DMS53 (cell line): ENCODE results near the gene PIEZO2.
A peak's percentile ranks its signal among the peaks of the same experiment; 100 is the strongest.

Experiments
- DNase-seq: peaks from one replicate; lab custom pipeline; 2025; lab: John Stamatoyannopoulos, UW

Gene PIEZO2

GRCh38 chr18:11064727-11065460 lies 84.5 kb downstream of the PIEZO2 start:
- no peak for DNase-seq

- no peak for DNase-seq
These were observed 85.3 kb downstream of the PIEZO2 start for GRCh38 chr18:11064106-11064505.

- no peak for DNase-seq
These were observed 93.6 kb downstream of the PIEZO2 start for GRCh38 chr18:11055721-11056120.

GRCh38 chr18:11054497-11054896 lies 94.9 kb downstream of the PIEZO2 start:
- DNase-seq: no peak

GRCh38 chr18:11053293-11053692 lies 96.1 kb downstream of the PIEZO2 start:
- DNase-seq: peak; percentile 69

- DNase-seq: peak; percentile 84
These were observed 96.6 kb downstream of the PIEZO2 start for GRCh38 chr18:11052800-11053199.

GRCh38 chr18:11051462-11051861 lies 97.9 kb downstream of the PIEZO2 start:
- no peak for DNase-seq

- no peak for DNase-seq
These were observed 98.4 kb downstream of the PIEZO2 start for GRCh38 chr18:11050966-11051365.

- DNase-seq: no peak
These were observed 101.6 kb downstream of the PIEZO2 start for GRCh38 chr18:11047817-11048216.

GRCh38 chr18:11047156-11047555 lies 102.2 kb downstream of the PIEZO2 start:
- DNase-seq: no peak

GRCh38 chr18:11046140-11046539 lies 103.2 kb downstream of the PIEZO2 start:
- no peak for DNase-seq

GRCh38 chr18:11043694-11044093 lies 105.7 kb downstream of the PIEZO2 start:
- DNase-seq: no peak

GRCh38 chr18:11042247-11042646 lies 107.1 kb downstream of the PIEZO2 start:
- DNase-seq: no peak

- DNase-seq: peak; percentile 82
These were observed 108.3 kb downstream of the PIEZO2 start for GRCh38 chr18:11040823-11041656.

GRCh38 chr18:11040359-11040758 lies 109.0 kb downstream of the PIEZO2 start:
- DNase-seq: no peak

GRCh38 chr18:11037533-11038240 lies 111.7 kb downstream of the PIEZO2 start:
- DNase-seq: no peak

GRCh38 chr18:11035814-11036495 lies 113.4 kb downstream of the PIEZO2 start:
- peak; percentile 48 for DNase-seq

- no peak for DNase-seq
These were observed 114.0 kb downstream of the PIEZO2 start for GRCh38 chr18:11035376-11035775.

- DNase-seq: peak; percentile 15
These were observed 114.5 kb downstream of the PIEZO2 start for GRCh38 chr18:11034884-11035283.

- DNase-seq: no peak
These were observed 115.9 kb downstream of the PIEZO2 start for GRCh38 chr18:11033503-11033902.

GRCh38 chr18:11031966-11032365 lies 117.4 kb downstream of the PIEZO2 start:
- DNase-seq: no peak

GRCh38 chr18:11029021-11029420 lies 120.3 kb downstream of the PIEZO2 start:
- DNase-seq: no peak
